ENCODE data around the gene USP27X.

Gene USP27X

GRCh38 chrX:49860867-49861535 is 18.3 kb upstream of the USP27X start:
- TF ChIP-seq CTCF (IDR thresholded peaks at IDR 0.05): no peak
- no peak for DNase-seq (ENCODE audit: low spot score)
- H3K27ac ChIP-seq: no peak overlapping the region
- no peak overlapping the region for H3K4me3 ChIP-seq

GRCh38 chrX:49862093-49862492 is 17.2 kb upstream of the USP27X start:
- TF ChIP-seq CTCF (IDR thresholded peaks at IDR 0.05): no peak
- no peak overlapping the region for H3K4me3 ChIP-seq
- no peak for DNase-seq (ENCODE audit: low spot score)

GRCh38 chrX:49868739-49869138 is 10.5 kb upstream of the USP27X start:
- Histone ChIP-seq H3K4me3 (no peak overlapping the region), H3K27ac (no peak overlapping the region)
- TF ChIP-seq CTCF (IDR thresholded peaks at IDR 0.05): no peak
- no peak for DNase-seq (ENCODE audit: low spot score)

More at GRCh38 chrX:49862093-49862492, 17.2 kb upstream of the USP27X start:
- H3K27ac ChIP-seq: no peak overlapping the region

DNA sequence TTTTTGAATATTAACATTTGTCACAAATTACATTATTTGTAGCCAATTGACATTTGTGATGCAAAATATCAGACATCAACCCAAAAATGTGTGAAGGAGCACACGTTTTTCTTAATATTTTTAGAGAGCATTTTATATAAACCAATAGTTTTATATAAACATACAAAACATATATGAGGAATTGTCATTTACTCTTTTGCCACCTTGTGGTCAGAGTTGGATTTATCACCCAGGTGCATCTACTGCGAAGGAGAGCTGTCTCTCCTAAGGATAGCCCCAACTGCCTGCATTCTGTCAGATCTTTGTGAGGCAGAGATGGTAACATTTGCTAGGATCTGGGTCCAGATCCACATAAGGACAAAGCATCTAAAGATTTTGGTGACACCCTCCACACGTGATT is 2.5 kb upstream of the USP27X start:
- DNase-seq (ENCODE audit: low spot score): no peak
- H3K27ac ChIP-seq: peak overlapping the region in 1 of 2 donors; percentile 5
- H3K4me3 ChIP-seq: no peak overlapping the region
- no peak for TF ChIP-seq CTCF (IDR thresholded peaks at IDR 0.05)

- DNase-seq (ENCODE audit: low spot score): no peak
- Histone ChIP-seq H3K4me3 (peak overlapping the region; percentile 79), H3K27ac (peak overlapping the region; percentile 79 to 92)
- TF ChIP-seq CTCF (IDR thresholded peaks at IDR 0.05): no peak
Measured at GRCh38 chrX:49877397-49878101, 1.7 kb upstream of the USP27X start.

DNA sequence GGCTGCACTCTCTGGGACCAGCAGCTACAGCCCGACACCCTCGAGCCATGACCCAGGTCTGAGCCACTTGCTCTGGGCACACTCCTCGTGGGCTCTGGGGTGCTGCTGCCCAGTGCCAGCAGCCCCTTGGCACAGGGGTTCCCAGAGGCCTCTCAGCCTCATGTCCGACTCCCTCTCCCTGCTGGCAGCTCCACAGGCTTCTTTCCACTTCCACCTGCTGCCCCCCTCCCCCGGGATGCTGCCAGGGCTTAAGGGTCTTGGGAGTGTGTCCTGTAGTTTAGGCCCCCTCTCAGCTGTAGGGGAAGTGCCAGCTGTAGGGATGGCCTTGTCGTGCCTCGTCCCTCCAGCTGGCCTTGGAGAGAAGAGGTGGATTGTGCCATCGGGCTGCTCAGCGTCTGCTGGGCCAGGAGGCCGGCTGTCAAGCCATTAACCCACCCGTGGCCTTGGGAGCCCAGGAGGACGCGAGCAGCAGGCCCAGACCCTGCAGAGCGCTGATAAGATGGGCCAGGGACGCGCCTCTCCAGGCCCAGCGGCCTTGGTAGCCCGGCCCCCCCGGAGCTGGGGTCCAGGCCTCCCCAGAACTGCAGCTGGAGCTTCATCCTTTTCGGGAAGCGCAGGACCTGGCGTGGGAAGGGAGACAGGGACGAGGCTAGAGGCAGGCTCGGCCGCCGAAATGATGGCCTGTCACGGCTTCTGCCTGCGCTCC is 1.0 kb upstream of the USP27X start:
- DNase-seq (ENCODE audit: low spot score): no peak
- Histone ChIP-seq H3K27ac (peak overlapping the region; percentile 79 to 92), H3K4me3 (peak overlapping the region; percentile 79)
- no peak for TF ChIP-seq CTCF (IDR thresholded peaks at IDR 0.05)

Measured in coronary artery (tissue), 2 donors.